ENCODE measurements around the gene SUSD4.

Gene SUSD4

GRCh38 chr1:223355699-223356098 is 8.3 kb downstream of the SUSD4 start:
- no peak for DNase-seq (ENCODE audit: low read depth)

GRCh38 chr1:223353939-223354338 is 10.0 kb downstream of the SUSD4 start:
- no peak for DNase-seq (ENCODE audit: low read depth)

GRCh38 chr1:223352944-223353343 is 11.0 kb downstream of the SUSD4 start:
- no peak for DNase-seq (ENCODE audit: low read depth)

GRCh38 chr1:223350361-223350908 is 13.5 kb downstream of the SUSD4 start:
- DNase-seq (ENCODE audit: low read depth) = no peak

GRCh38 chr1:223349241-223349640 is 14.7 kb downstream of the SUSD4 start:
- DNase-seq (ENCODE audit: low read depth) = no peak

GRCh38 chr1:223348439-223348838 is 15.5 kb downstream of the SUSD4 start:
- no peak for DNase-seq (ENCODE audit: low read depth)

- DNase-seq (ENCODE audit: low read depth) = no peak
These were observed 16.4 kb downstream of the SUSD4 start for GRCh38 chr1:223347583-223347982.

- DNase-seq (ENCODE audit: low read depth) = no peak
These were observed 17.7 kb downstream of the SUSD4 start for GRCh38 chr1:223346311-223346710.

GRCh38 chr1:223345720-223346119 is 18.3 kb downstream of the SUSD4 start:
- no peak for DNase-seq (ENCODE audit: low read depth)

GRCh38 chr1:223344491-223344890 is 19.5 kb downstream of the SUSD4 start:
- no peak for DNase-seq (ENCODE audit: low read depth)

GRCh38 chr1:223343692-223344091 is 20.3 kb downstream of the SUSD4 start:
- DNase-seq (ENCODE audit: low read depth) = no peak

- DNase-seq (ENCODE audit: low read depth) = no peak
These were observed 22.9 kb downstream of the SUSD4 start for GRCh38 chr1:223341121-223341520.

GRCh38 chr1:223340637-223341036 is 23.3 kb downstream of the SUSD4 start:
- no peak for DNase-seq (ENCODE audit: low read depth)

- no peak for DNase-seq (ENCODE audit: low read depth)
These were observed 24.1 kb downstream of the SUSD4 start for GRCh38 chr1:223339861-223340260.

GRCh38 chr1:223338811-223339746 is 24.9 kb downstream of the SUSD4 start:
- DNase-seq (ENCODE audit: low read depth) = no peak

- no peak for DNase-seq (ENCODE audit: low read depth)
These were observed 26.7 kb downstream of the SUSD4 start for GRCh38 chr1:223337174-223337869.

- no peak for DNase-seq (ENCODE audit: low read depth)
These were observed 29.8 kb downstream of the SUSD4 start for GRCh38 chr1:223334156-223334555.

- no peak for DNase-seq (ENCODE audit: low read depth)
These were observed 31.0 kb downstream of the SUSD4 start for GRCh38 chr1:223332997-223333396.

- peak; percentile 32 for DNase-seq (ENCODE audit: low read depth)
These were observed 32.0 kb downstream of the SUSD4 start for GRCh38 chr1:223331929-223332328.

GRCh38 chr1:223331301-223331700 is 32.7 kb downstream of the SUSD4 start:
- no peak for DNase-seq (ENCODE audit: low read depth)

- DNase-seq (ENCODE audit: low read depth) = no peak
These were observed 33.5 kb downstream of the SUSD4 start for GRCh38 chr1:223330466-223330865.

GRCh38 chr1:223329664-223330415 is 34.1 kb downstream of the SUSD4 start:
- no peak for DNase-seq (ENCODE audit: low read depth)
